Panc1 (cell line): ENCODE measurements around the gene RAB23. TPM values are rescaled to one million over a fixed set of nuclear protein-coding genes. Genes with fewer than 3 reads are reported as not detected.

Source experiments
- ATAC-seq: fragments of 200-7000 bp; cut with Tn5 transposase; 2 replicates; pipeline ENCODE4 v1.9.1; 2020; ENCODE audit warnings: mild to moderate bottlenecking, moderate library complexity
- BruUV-seq: library from RNA; stranded (reverse); fragments of 400-500 nt; replicated peaks from 2 replicates; lab custom pipeline; 2021; lab: Mats Ljungman, UMichigan
- CTCF ChIA-PET: fragments of 300-600 bp; sonication (Branson Sonifier 250); formaldehyde crosslinking; loops from one replicate; lab custom pipeline; 2022; ENCODE audit warnings: antibody characterized with exemption; lab: Charles Lee
- POLR2A ChIA-PET: fragments of 300-600 bp; sonication (Branson Sonifier 250); formaldehyde crosslinking; loops from one replicate; lab custom pipeline; 2022; ENCODE audit warnings: antibody characterized with exemption; lab: Charles Lee
- DNase-seq: peaks from one replicate; pipeline ENCODE4 v3.0.0-alpha.2; 2010; ENCODE audit warnings: low read depth, low spot score
- H3K27ac ChIP-seq: 2 replicates; pipeline ENCODE4 v1.5.1; 2011; ENCODE audit warnings: mild to moderate bottlenecking, low read length, inconsistent platforms
- H3K27me3 ChIP-seq: fragments of 200-500 bp; sonication (Bioruptor generic); 2 replicates; pipeline ENCODE4 v1.6.0; 2014; ENCODE audit warnings: low read length, inconsistent platforms; ENCODE audit not compliant: control insufficient read depth, insufficient read depth
- H3K36me3 ChIP-seq: fragments of 200-500 bp; sonication (Bioruptor generic); 2 replicates; pipeline ENCODE4 v1.5.1; 2014; ENCODE audit warnings: inconsistent platforms, mild to moderate bottlenecking, low read length, moderate library complexity; ENCODE audit not compliant: control insufficient read depth, insufficient read depth
- H3K4me1 ChIP-seq: 2 replicates; pipeline ENCODE4 v1.5.1; 2011; ENCODE audit warnings: inconsistent platforms, mild to moderate bottlenecking, low read length, moderate library complexity; ENCODE audit not compliant: control insufficient read depth, insufficient read depth
- H3K4me3 ChIP-seq, 2 experiments: 2 replicates each; pipeline ENCODE4 v1.5.1; 2011 to 2012; ENCODE audit warnings: low read depth in 2 of 2, low read length in 2 of 2, mild to moderate bottlenecking in 2 of 2, inconsistent platforms in 1 of 2, moderate library complexity in 1 of 2
- H3K9me3 ChIP-seq: fragments of 200-500 bp; sonication (Bioruptor generic); 2 replicates; pipeline ENCODE4 v1.5.1; 2014; ENCODE audit warnings: low read depth, mild to moderate bottlenecking, inconsistent platforms, low read length, moderate library complexity; ENCODE audit not compliant: control insufficient read depth, insufficient read depth
- CTCF ChIP-seq: fragments of 450-650 bp; IDR thresholded peaks from 2 replicates; pipeline ENCODE4 v1.5.1; 2017; ENCODE audit warnings: mild to moderate bottlenecking
- POLR2AphosphoS5 ChIP-seq: IDR thresholded peaks from 2 replicates; pipeline ENCODE4 v1.6.1; 2012; ENCODE audit warnings: mild to moderate bottlenecking, low read depth, low read length, moderate library complexity
- REST ChIP-seq, 2 experiments: IDR thresholded peaks; 2 replicates each; pipeline ENCODE4 v1.6.1; 2011 to 2012; ENCODE audit warnings: low read depth in 2 of 2, control low read depth in 1 of 2, low read length in 1 of 2, mild to moderate bottlenecking in 1 of 2, moderate library complexity in 1 of 2; ENCODE audit not compliant: insufficient read depth in 1 of 2
- SIN3A ChIP-seq: IDR thresholded peaks from 2 replicates; pipeline ENCODE4 v1.6.1; 2012; ENCODE audit warnings: low read depth, mild to moderate bottlenecking, low read length, moderate library complexity, borderline replicate concordance; ENCODE audit not compliant: insufficient read depth
- TCF7L2 ChIP-seq: IDR thresholded peaks from 2 replicates; pipeline ENCODE4 v1.6.1; 2011; ENCODE audit warnings: mild to moderate bottlenecking, low read depth, low read length, inconsistent platforms
- in situ Hi-C: cut with HindIII; loops from 2 replicates; pipeline ENCODE4 v1.10.0; 2016; ENCODE audit warnings: low sequenced_read_pairs, low pct_unique_long_range_greater_than_20kb
- intact Hi-C: fragments of 100-400 bp; cut with micrococcal nuclease; formaldehyde crosslinking; loops from one replicate; pipeline ENCODE4 v1.10.0; 2022; ENCODE audit not compliant: unreplicated experiment
- total RNA-seq: library from RNA; stranded (reverse); gene quantifications from one replicate; pipeline ENCODE4 v1.2.1, GENCODE V29; 2021; ENCODE audit not compliant: unreplicated experiment

Gene RAB23
- total RNA-seq, 1 experiment from 2014 or later = 25.5 TPM

- H3K27ac ChIP-seq = no peak overlapping the region
- no peaks in the 10 kb centered on the region for H3K36me3 ChIP-seq
- ChIA-PET POLR2A (no interaction called here), CTCF (no interaction called here)
- no peak overlapping the region for H3K4me3 ChIP-seq
- intact Hi-C loops (no loop called here), in situ Hi-C loops (no loop called here)
- ATAC-seq = no peak
- H3K9me3 ChIP-seq = no peaks in the 10 kb centered on the region
- DNase-seq = no peak
- BruUV-seq = no TSS peak
- H3K4me1 ChIP-seq = no peaks in the 10 kb centered on the region
- no peaks in the 10 kb centered on the region for H3K27me3 ChIP-seq
- TF ChIP-seq CTCF (no peak), TCF7L2 (no peak), POLR2AphosphoS5 (no peak), REST (IDR thresholded peaks at IDR 0.05; ENCODE audit: insufficient read depth in 1 of 2, low read depth in 2 of 2, low read length in 1 of 2) (no peak), SIN3A (no peak)
Measured at GRCh38 chr6:57257911-57258541, 35.9 kb upstream of the RAB23 start.

GRCh38 chr6:57256541-57256940 is 34.4 kb upstream of the RAB23 start:
- ChIA-PET CTCF (no interaction called here), POLR2A (no interaction called here)
- H3K36me3 ChIP-seq = no peaks in the 10 kb centered on the region
- H3K9me3 ChIP-seq = no peaks in the 10 kb centered on the region
- TF ChIP-seq REST (IDR thresholded peaks at IDR 0.05; ENCODE audit: insufficient read depth in 1 of 2, low read depth in 2 of 2, low read length in 1 of 2) (no peak), CTCF (no peak), POLR2AphosphoS5 (no peak), SIN3A (no peak), TCF7L2 (no peak)
- DNase-seq = no peak
- intact Hi-C loops = no loop called here
- H3K27ac ChIP-seq = no peak overlapping the region
- H3K27me3 ChIP-seq = no peaks in the 10 kb centered on the region
- no TSS peak for BruUV-seq
- no peak for ATAC-seq
- in situ Hi-C loops = no loop called here
- H3K4me3 ChIP-seq = no peak overlapping the region
- no peaks in the 10 kb centered on the region for H3K4me1 ChIP-seq
